IMR-90 (cell line): ENCODE measurements around the gene SIRT2. TPM values are rescaled to one million over a fixed set of nuclear protein-coding genes. Genes with fewer than 3 reads are reported as not detected.
"Not testable (repeated sequence)": the region's sequence is repeated elsewhere in the genome, so short reads cannot be mapped to it uniquely, and the experiment has no call there.

Source experiments
- ATAC-seq: fragments of 200-7000 bp; cut with Tn5 transposase; 2 replicates; pipeline ENCODE4 v1.9.1; 2020; ENCODE audit warnings: low read depth, mild to moderate bottlenecking, moderate library complexity
- BruUV-seq: library from RNA; stranded (reverse); fragments of 400-500 nt; replicated peaks from 2 replicates; lab custom pipeline; 2021; lab: Mats Ljungman, UMichigan
- CTCF ChIA-PET: fragments of 300-600 bp; formaldehyde crosslinking; extraction: SDS; loops from one replicate; lab custom pipeline; 2021; ENCODE audit warnings: antibody characterized with exemption; lab: Yijun Ruan, JAX
- POLR2A ChIA-PET: fragments of 300-600 bp; sonication (Branson Sonifier 250); formaldehyde crosslinking; loops from one replicate; lab custom pipeline; 2022; ENCODE audit warnings: antibody characterized with exemption; ENCODE audit not compliant: unreplicated experiment; lab: Charles Lee
- DNase-seq: peaks from one replicate; pipeline ENCODE4 v3.0.0; 2013
- H2AFZ ChIP-seq: replicated peaks from 2 replicates; pipeline ENCODE3; 2013; ENCODE audit warnings: low read length, mild to moderate bottlenecking; ENCODE audit not compliant: poor library complexity
- H2AK5ac ChIP-seq: 2 replicates; pipeline ENCODE4 v1.6.1; 2013; ENCODE audit warnings: low read depth, low read length, inconsistent platforms
- H2AK9ac ChIP-seq: replicated peaks from 2 replicates; pipeline ENCODE3; 2013; ENCODE audit warnings: mild to moderate bottlenecking, low read depth, low read length, moderate library complexity; ENCODE audit not compliant: poor library complexity
- H2BK120ac ChIP-seq: 2 replicates; pipeline ENCODE4 v1.6.1; 2013; ENCODE audit warnings: low read depth, low read length, inconsistent platforms
- H2BK15ac ChIP-seq: 3 replicates; pipeline ENCODE4 v1.6.1; 2013; ENCODE audit warnings: low read depth, low read length, inconsistent platforms
- H2BK20ac ChIP-seq: 2 replicates; pipeline ENCODE4 v1.6.1; 2013; ENCODE audit warnings: low read depth, mild to moderate bottlenecking, inconsistent platforms, low read length, moderate library complexity
- H2BK5ac ChIP-seq: 2 replicates; pipeline ENCODE4 v1.6.1; 2013; ENCODE audit warnings: mild to moderate bottlenecking, low read depth, low read length, inconsistent platforms; ENCODE audit not compliant: poor library complexity, severe bottlenecking
- H3K14ac ChIP-seq: replicated peaks from 2 replicates; pipeline ENCODE4 v1.6.1; 2013; ENCODE audit warnings: low read depth, low read length, inconsistent platforms
- H3K18ac ChIP-seq: 2 replicates; pipeline ENCODE4 v1.6.1; 2013; ENCODE audit warnings: low read depth, low read length, control low read depth
- H3K23ac ChIP-seq: 2 replicates; pipeline ENCODE4 v1.6.1; 2013; ENCODE audit warnings: low read depth, low read length, inconsistent platforms
- H3K27ac ChIP-seq: 2 replicates; pipeline ENCODE4 v1.5.1; 2013; ENCODE audit warnings: mild to moderate bottlenecking, control low read depth, low read length; ENCODE audit not compliant: insufficient read depth
- H3K27me3 ChIP-seq: 2 replicates; pipeline ENCODE4 v1.6.1; 2013; ENCODE audit warnings: low read length; ENCODE audit not compliant: control insufficient read depth, insufficient read depth
- H3K36me3 ChIP-seq: 2 replicates; pipeline ENCODE4 v1.6.1; 2013; ENCODE audit warnings: low read length, mixed read lengths; ENCODE audit not compliant: control insufficient read depth, insufficient read depth
- H3K4ac ChIP-seq: 2 replicates; pipeline ENCODE4 v1.6.1; 2013; ENCODE audit warnings: low read depth, low read length, inconsistent platforms
- H3K4me1 ChIP-seq: 2 replicates; pipeline ENCODE4 v1.6.1; 2013; ENCODE audit warnings: low read length, mixed read lengths; ENCODE audit not compliant: control insufficient read depth, insufficient read depth
- H3K4me2 ChIP-seq: 2 replicates; pipeline ENCODE4 v1.6.1; 2013; ENCODE audit warnings: low read depth, mild to moderate bottlenecking, control low read depth, low read length, moderate library complexity
- H3K4me3 ChIP-seq: 2 replicates; pipeline ENCODE4 v1.5.1; 2013; ENCODE audit warnings: low read depth, mild to moderate bottlenecking, control low read depth, low read length, moderate library complexity; ENCODE audit not compliant: insufficient read depth
- H3K56ac ChIP-seq: 2 replicates; pipeline ENCODE4 v1.6.1; 2013; ENCODE audit warnings: low read length, inconsistent platforms; ENCODE audit not compliant: insufficient read depth; ENCODE audit errors: extremely low read depth
- H3K79me1 ChIP-seq, 2 experiments: 2 replicates each; pipeline ENCODE4 v1.6.1; 2013; ENCODE audit warnings: low read length in 2 of 2, inconsistent platforms in 1 of 2, low read depth in 1 of 2
- H3K9ac ChIP-seq: 2 replicates; pipeline ENCODE4 v1.6.1; 2013; ENCODE audit warnings: low read depth, low read length, control low read depth
- H3K9me1 ChIP-seq: 2 replicates; pipeline ENCODE4 v1.6.1; 2013; ENCODE audit warnings: low read length, inconsistent platforms; ENCODE audit not compliant: insufficient read depth
- H3K9me3 ChIP-seq: 2 replicates; pipeline ENCODE4 v1.6.1; 2013; ENCODE audit warnings: low read length; ENCODE audit not compliant: control insufficient read depth, insufficient read depth
- H4K20me1 ChIP-seq: 2 replicates; pipeline ENCODE4 v1.6.1; 2013; ENCODE audit warnings: low read length, inconsistent platforms; ENCODE audit not compliant: insufficient read depth
- H4K5ac ChIP-seq: 2 replicates; pipeline ENCODE4 v1.6.1; 2013; ENCODE audit warnings: mild to moderate bottlenecking, low read depth, low read length, control low read depth
- H4K8ac ChIP-seq, 2 experiments: 2 replicates each; pipeline ENCODE4 v1.6.1; 2013; ENCODE audit warnings: low read depth in 2 of 2, low read length in 2 of 2, control low read depth in 1 of 2, inconsistent platforms in 1 of 2
- H4K91ac ChIP-seq: 2 replicates; pipeline ENCODE4 v1.6.1; 2013; ENCODE audit warnings: low read depth, low read length, inconsistent platforms; ENCODE audit not compliant: insufficient read depth
- WGBS, 2 experiments: methylation state at CpG; one replicate each; pipeline versions ENCODE4 v1.1.5 to v1.1.7; 2013; ENCODE audit warnings: missing lambda C conversion rate in 2 of 2; ENCODE audit not compliant: insufficient read length in 1 of 2; ENCODE audit errors: extremely low coverage in 2 of 2; 5-methylcytosine and 5-hydroxymethylcytosine counted together
- dilution Hi-C: fragments of 300-500 bp; cut with HindIII; formaldehyde crosslinking; loops from one replicate; pipeline ENCODE4 v1.14.3; 2018; ENCODE audit warnings: low sequenced_read_pairs; ENCODE audit not compliant: unreplicated experiment
- in situ Hi-C: fragments of 300-500 bp; cut with MboI; formaldehyde crosslinking; loops from 3 replicates; pipeline ENCODE4 v1.14.3; 2019; ENCODE audit warnings: low sequenced_read_pairs, inconsistent platforms, mixed read lengths
- intact Hi-C: fragments of 100-400 bp; cut with micrococcal nuclease; formaldehyde crosslinking; loops from 2 replicates; pipeline ENCODE4 v1.10.0; 2022
- polyA plus RNA-seq, 3 experiments: library from polyadenylated mRNA; depleted of rRNA; stranded (reverse); fragments of >200 nt; gene quantifications; 2 replicates each; pipeline ENCODE4 v1.2.3, GENCODE V29; 2012; ENCODE audit warnings: low replicate concordance in 1 of 3
- total RNA-seq: library from RNA; depleted of rRNA; stranded (reverse); fragments of >200 nt; gene quantifications from 2 replicates; pipeline ENCODE4 v1.2.3, GENCODE V29; 2012

The SIRT2 gene
- total and polyA plus RNA-seq, 2 of the 4 experiments (the other 2 are of a cell fraction) = 43.0 to 50.0 TPM

GRCh38 chr19:38855751-38856150, 43.7 kb downstream of the SIRT2 start:
- no CpG with 5 or more reads among the region's 37 CpGs for WGBS, 2 experiments
- intact Hi-C loops, BruUV-seq, H2AK5ac ChIP-seq, POLR2A ChIA-PET, CTCF ChIA-PET, H2AK9ac ChIP-seq, H2AFZ ChIP-seq, H3K9ac ChIP-seq, H3K4me2 ChIP-seq, H2BK20ac ChIP-seq, in situ Hi-C loops, H2BK15ac ChIP-seq, H4K5ac ChIP-seq, H4K20me1 ChIP-seq, H4K8ac ChIP-seq, H3K4me3 ChIP-seq, ATAC-seq, H3K27ac ChIP-seq, H3K9me1 ChIP-seq, H3K27me3 ChIP-seq, H3K23ac ChIP-seq, H3K56ac ChIP-seq, DNase-seq, H3K18ac ChIP-seq, H3K14ac ChIP-seq, H3K9me3 ChIP-seq, H3K4ac ChIP-seq, dilution Hi-C loops, H3K36me3 ChIP-seq, H2BK120ac ChIP-seq, H2BK5ac ChIP-seq, H4K91ac ChIP-seq: not testable (repeated sequence)
- Histone ChIP-seq H3K4me1 (peaks cover 10% of the 10 kb centered on the region), H3K79me1 (peaks cover 4 to 19% of the 10 kb centered on the region in 2 experiments; a peak in 3 of 4 replicates)

- H2AFZ ChIP-seq, H3K56ac ChIP-seq, in situ Hi-C loops, H3K36me3 ChIP-seq, H3K4ac ChIP-seq, H3K9ac ChIP-seq, dilution Hi-C loops, H3K4me3 ChIP-seq, H4K20me1 ChIP-seq, H2BK15ac ChIP-seq, intact Hi-C loops, POLR2A ChIA-PET, H3K9me1 ChIP-seq, H2AK5ac ChIP-seq, H3K23ac ChIP-seq, H2BK120ac ChIP-seq, H4K5ac ChIP-seq, H4K8ac ChIP-seq, H4K91ac ChIP-seq, CTCF ChIA-PET, H2BK5ac ChIP-seq, H3K9me3 ChIP-seq, H3K27ac ChIP-seq, BruUV-seq, H2AK9ac ChIP-seq, H2BK20ac ChIP-seq, H3K27me3 ChIP-seq, H3K18ac ChIP-seq, ATAC-seq, H3K4me2 ChIP-seq, DNase-seq, H3K14ac ChIP-seq: not testable (repeated sequence)
- Histone ChIP-seq H3K79me1 (peaks cover 4 to 20% of the 10 kb centered on the region in 2 experiments; a peak in 3 of 4 replicates), H3K4me1 (peaks cover 11% of the 10 kb centered on the region)
- WGBS, 2 experiments = no CpG with 5 or more reads among the region's 3 CpGs
These were observed 44.5 kb downstream of the SIRT2 start for GRCh38 chr19:38854961-38855360.
